Trophoblast cell (in vitro differentiated cells and primary cell): ENCODE measurements around the gene TBL3.
A peak's percentile ranks its signal among the peaks of the same experiment; 100 is the strongest.
"Not testable (repeated sequence)": the region's sequence is repeated elsewhere in the genome, so short reads cannot be mapped to it uniquely, and the experiment has no call there.

Experiments
- DNase-seq, 2 donors: peaks; one replicate each; pipeline ENCODE4 v3.0.0-alpha.2; 2016
- H2AFZ ChIP-seq: 2 replicates; pipeline ENCODE4 v1.6.1; 2013; ENCODE audit warnings: low read length, moderate library complexity, mild to moderate bottlenecking; ENCODE audit not compliant: insufficient read depth, poor library complexity
- H2AK5ac ChIP-seq: 2 replicates; pipeline ENCODE4 v1.6.1; 2013; ENCODE audit warnings: mild to moderate bottlenecking, low read length
- H2BK120ac ChIP-seq: 2 replicates; pipeline ENCODE4 v1.6.1; 2013; ENCODE audit warnings: low read length, mild to moderate bottlenecking, moderate library complexity; ENCODE audit not compliant: insufficient read depth, poor library complexity
- H2BK12ac ChIP-seq: 2 replicates; pipeline ENCODE4 v1.6.1; 2013; ENCODE audit warnings: mild to moderate bottlenecking, low read length, moderate library complexity
- H2BK5ac ChIP-seq: 2 replicates; pipeline ENCODE4 v1.6.1; 2013; ENCODE audit warnings: low read length, low read depth, moderate library complexity, mild to moderate bottlenecking; ENCODE audit not compliant: poor library complexity
- H3K14ac ChIP-seq: 2 replicates; pipeline ENCODE4 v1.6.1; 2013; ENCODE audit warnings: mild to moderate bottlenecking, low read length
- H3K18ac ChIP-seq: 2 replicates; pipeline ENCODE4 v1.6.1; 2013; ENCODE audit warnings: mild to moderate bottlenecking, low read length
- H3K23ac ChIP-seq: 2 replicates; pipeline ENCODE4 v1.6.1; 2013; ENCODE audit warnings: low read length
- H3K27ac ChIP-seq: 2 replicates; pipeline ENCODE4 v1.5.1; 2013; ENCODE audit warnings: low read depth, mild to moderate bottlenecking, inconsistent platforms, low read length, moderate library complexity
- H3K27me3 ChIP-seq: 2 replicates; pipeline ENCODE4 v1.6.1; 2013; ENCODE audit warnings: inconsistent platforms, mild to moderate bottlenecking, low read length, moderate library complexity; ENCODE audit not compliant: insufficient read depth
- H3K36me3 ChIP-seq, 2 experiments: 1 replicate in 1 of 2; 2 replicates in 1 of 2; pipeline ENCODE4 v1.6.1; 2013; ENCODE audit warnings: low read length in 2 of 2, mild to moderate bottlenecking in 2 of 2, moderate library complexity in 1 of 2; ENCODE audit not compliant: insufficient read depth in 2 of 2, control insufficient read depth in 1 of 2
- H3K4ac ChIP-seq: 2 replicates; pipeline ENCODE4 v1.6.1; 2013; ENCODE audit warnings: low read depth, mild to moderate bottlenecking, low read length, moderate library complexity
- H3K4me1 ChIP-seq, 2 experiments: 1 replicate in 1 of 2; 2 replicates in 1 of 2; pipeline ENCODE4 v1.6.1; 2013; ENCODE audit warnings: low read length in 2 of 2, mild to moderate bottlenecking in 2 of 2, moderate library complexity in 1 of 2; ENCODE audit not compliant: insufficient read depth in 2 of 2, control insufficient read depth in 1 of 2
- H3K4me2 ChIP-seq: 2 replicates; pipeline ENCODE4 v1.6.1; 2013; ENCODE audit warnings: inconsistent platforms, mild to moderate bottlenecking, low read length, moderate library complexity
- H3K4me3 ChIP-seq: 2 replicates; pipeline ENCODE4 v1.5.1; 2013; ENCODE audit warnings: mild to moderate bottlenecking, low read depth, low read length, inconsistent platforms
- H3K79me1 ChIP-seq: one replicate; pipeline ENCODE4 v1.6.1; 2013; ENCODE audit warnings: low read length
- H3K79me2 ChIP-seq: 2 replicates; pipeline ENCODE4 v1.6.1; 2013; ENCODE audit warnings: low read length, mild to moderate bottlenecking; ENCODE audit not compliant: control insufficient read depth, insufficient read depth, poor library complexity
- H3K9ac ChIP-seq: 2 replicates; pipeline ENCODE4 v1.6.1; 2013; ENCODE audit warnings: mild to moderate bottlenecking, low read length
- H3K9me3 ChIP-seq: 2 replicates; pipeline ENCODE4 v1.6.1; 2013; ENCODE audit warnings: low read depth, mild to moderate bottlenecking, control low read depth, inconsistent platforms, low read length; ENCODE audit not compliant: insufficient read depth
- H4K12ac ChIP-seq: 2 replicates; pipeline ENCODE4 v1.6.1; 2013; ENCODE audit warnings: low read depth, mild to moderate bottlenecking, low read length, moderate library complexity
- H4K8ac ChIP-seq: 2 replicates; pipeline ENCODE4 v1.6.1; 2013; ENCODE audit warnings: low read depth, mild to moderate bottlenecking, low read length, moderate library complexity
- H4K91ac ChIP-seq: one replicate; pipeline ENCODE4 v1.6.1; 2013; ENCODE audit warnings: low read depth, mild to moderate bottlenecking, low read length, moderate library complexity
- WGBS: extraction: QIAGEN DNeasy Blood & Tissue Kit; methylation state at CpG from one replicate; pipeline ENCODE4 v1.1.7; 2013; ENCODE audit warnings: missing lambda C conversion rate; ENCODE audit not compliant: insufficient read length, insufficient coverage; ENCODE audit errors: extremely low coverage; 5-methylcytosine and 5-hydroxymethylcytosine counted together

TBL3 gene

GRCh38 chr16:2008631-2009163 is 36.8 kb downstream of the TBL3 start:
- no peaks in the 10 kb centered on the region for H3K27me3 ChIP-seq
- no peak overlapping the region for H3K18ac ChIP-seq
- no CpG with 5 or more reads among the region's 23 CpGs for WGBS

DNA sequence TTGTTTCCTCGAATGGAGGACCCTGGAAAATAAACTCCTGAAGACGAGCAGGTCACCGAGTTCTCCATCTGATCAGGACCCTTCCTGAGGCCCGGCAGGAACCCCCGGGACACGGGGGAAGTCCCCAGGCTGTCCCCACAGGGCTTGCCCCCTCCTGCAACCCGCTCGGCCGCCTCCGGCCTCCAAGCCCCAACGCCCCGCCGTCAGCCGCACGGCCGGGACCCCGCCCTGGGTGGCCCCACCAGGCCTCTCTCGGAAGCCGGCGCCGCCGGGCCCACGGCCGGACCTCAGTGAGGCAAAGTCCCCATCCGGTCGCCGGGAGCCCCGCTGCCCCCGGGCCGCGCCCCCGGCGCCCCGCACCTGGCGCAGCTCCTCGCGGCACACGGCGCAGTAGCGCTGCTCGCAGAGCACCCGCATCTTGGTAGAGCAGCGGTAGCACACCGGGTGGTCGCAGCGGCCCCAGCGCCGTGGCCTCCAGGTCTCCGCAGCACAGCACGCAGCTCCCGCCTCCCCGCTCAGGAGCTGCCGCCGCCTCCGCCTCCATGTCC is 37.4 kb downstream of the TBL3 start:
- Histone ChIP-seq H3K9ac (peak overlapping the region; percentile 99), H3K27ac (peak overlapping the region; percentile 22), H3K4me2 (peak overlapping the region; percentile 85), H3K14ac (peak overlapping the region; percentile 88), H2BK5ac (peak overlapping the region; percentile 26), H3K79me2 (peaks cover 13% of the 10 kb centered on the region), H4K91ac (peak overlapping the region; percentile 81), H3K4me1 (peaks cover 9 to 23% of the 10 kb centered on the region in 2 experiments), H3K18ac (peak overlapping the region; percentile 81), H2AFZ (peak overlapping the region; percentile 50), H4K12ac (peak overlapping the region; percentile 73), H2BK12ac (no peak overlapping the region), H3K36me3 (peaks cover 7 to 9% of the 10 kb centered on the region in 2 experiments), H2BK120ac (peak overlapping the region; percentile 52), H3K9me3 (peaks cover 1% of the 10 kb centered on the region), H2AK5ac (peak overlapping the region; percentile 32), H4K8ac (peak overlapping the region; percentile 77), H3K79me1 (peaks cover 7% of the 10 kb centered on the region), H3K4ac (peak overlapping the region; percentile 68), H3K27me3 (no peaks in the 10 kb centered on the region), H3K4me3 (peak overlapping the region; percentile 96), H3K23ac (no peak overlapping the region)
- DNase-seq: peak in 1 of 2 donors; percentile 43
- no CpG with 5 or more reads among the region's 55 CpGs for WGBS

More at GRCh38 chr16:2008631-2009163, 36.8 kb downstream of the TBL3 start:
- Histone ChIP-seq H2BK12ac (no peak overlapping the region), H4K8ac (no peak overlapping the region), H4K91ac (no peak overlapping the region), H3K14ac (no peak overlapping the region), H3K27ac (no peak overlapping the region), H3K4me1 (peaks cover 13 to 26% of the 10 kb centered on the region in 2 experiments), H3K36me3 (peaks cover 7 to 9% of the 10 kb centered on the region in 2 experiments), H4K12ac (no peak overlapping the region), H3K23ac (no peak overlapping the region), H3K4me3 (peak overlapping the region; percentile 96), H3K9me3 (peaks cover 1% of the 10 kb centered on the region), H2BK120ac (no peak overlapping the region), H3K79me2 (peaks cover 13% of the 10 kb centered on the region), H2AFZ (no peak overlapping the region), H2AK5ac (no peak overlapping the region), H3K4ac (peak overlapping the region; percentile 56), H3K4me2 (peak overlapping the region; percentile 85), H2BK5ac (no peak overlapping the region), H3K9ac (peak overlapping the region; percentile 99), H3K79me1 (peaks cover 7% of the 10 kb centered on the region)
- peak in 1 of 2 donors; percentile 52 for DNase-seq

DNA sequence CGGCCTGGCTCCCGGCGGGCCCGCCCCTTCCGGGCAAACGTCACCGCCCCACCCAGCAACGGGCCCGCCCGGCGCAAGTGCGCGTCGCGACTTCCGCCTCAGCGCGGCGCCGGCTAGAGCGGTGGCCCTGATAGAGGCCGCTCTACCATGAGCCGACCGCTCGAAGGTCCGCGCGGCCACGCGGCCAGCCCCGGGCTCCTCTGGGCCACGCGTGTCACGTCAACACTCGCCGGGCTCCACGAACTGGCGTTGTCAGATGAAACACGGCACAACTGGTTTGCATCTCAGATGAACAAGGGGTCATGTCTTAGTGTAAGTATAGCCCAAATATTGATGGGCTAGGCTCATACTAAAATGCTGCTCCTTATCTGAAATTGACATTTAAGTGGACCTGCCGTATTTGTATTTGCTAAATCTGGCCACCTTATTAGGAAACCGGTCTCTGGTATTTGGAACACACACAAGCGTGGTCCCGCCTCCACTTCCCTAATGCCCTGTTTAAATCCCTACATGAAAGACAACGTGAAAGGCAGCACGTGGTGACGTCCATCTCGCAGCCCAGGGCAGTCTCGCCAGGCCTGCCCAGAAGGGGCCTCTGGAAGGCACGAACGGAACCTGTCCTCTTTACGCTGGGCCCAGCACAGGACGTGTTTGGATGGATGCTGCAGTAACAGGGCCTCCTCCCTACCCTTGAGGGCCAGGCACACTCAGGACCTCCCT is 38.1 kb downstream of the TBL3 start, which contains the start of gene ZNF598:
ZNF598 (minus strand) TSS at position 31 of the 720 bp plus-strand sequence.
- Histone ChIP-seq H3K9me3 (peaks cover 1% of the 10 kb centered on the region), H2BK120ac (peak within 1 kb of the TSS; percentile 52), H3K4ac (peak within 1 kb of the TSS; percentile 68), H2AK5ac (peak within 1 kb of the TSS; percentile 88), H3K4me1 (peaks cover 8 to 21% of the 10 kb centered on the region in 2 experiments), H3K14ac (peak within 1 kb of the TSS; percentile 88), H3K27me3 (no peaks in the 10 kb centered on the region), H3K4me2 (peak within 1 kb of the TSS; percentile 85), H4K12ac (peak within 1 kb of the TSS; percentile 90), H4K8ac (peak within 1 kb of the TSS; percentile 89), H3K79me2 (peaks cover 13% of the 10 kb centered on the region), H3K4me3 (peak within 1 kb of the TSS; percentile 96), H3K18ac (peak within 1 kb of the TSS; percentile 81), H3K9ac (peak within 1 kb of the TSS; percentile 99), H3K23ac (no peak within 1 kb of the TSS), H3K27ac (peak within 1 kb of the TSS; percentile 40), H2AFZ (peak within 1 kb of the TSS; percentile 50), H3K36me3 (peaks cover 6 to 9% of the 10 kb centered on the region in 2 experiments), H4K91ac (peak within 1 kb of the TSS; percentile 87), H2BK12ac (no peak within 1 kb of the TSS), H3K79me1 (peaks cover 7% of the 10 kb centered on the region), H2BK5ac (peak within 1 kb of the TSS; percentile 62)
- DNase-seq: peak; percentile 83 to 92
- WGBS: no CpG with 5 or more reads among the region's 52 CpGs

DNA sequence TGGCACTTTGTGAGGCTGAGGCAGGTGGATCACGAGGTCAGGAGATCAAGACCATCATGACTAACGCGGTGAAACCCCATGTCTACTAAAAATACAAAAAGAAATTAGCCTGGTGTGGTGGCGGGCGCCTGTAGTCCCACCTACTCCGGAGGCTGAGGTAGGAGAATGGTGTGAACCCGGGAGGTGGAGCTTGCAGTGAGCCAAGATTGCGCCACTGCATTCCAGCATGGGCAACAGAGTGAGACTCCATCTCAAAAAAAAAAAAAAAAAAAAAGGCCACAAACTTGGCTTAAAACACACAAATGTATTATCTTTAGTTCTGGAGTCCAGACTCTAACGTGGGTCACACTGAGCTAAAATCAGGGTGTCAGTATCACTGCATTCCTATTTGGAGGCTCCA is 39.9 kb downstream of the TBL3 start:
- not testable (repeated sequence) for H3K27me3 ChIP-seq, H2BK5ac ChIP-seq, H4K91ac ChIP-seq, H2BK120ac ChIP-seq, H3K9me3 ChIP-seq, DNase-seq, H3K79me1 ChIP-seq, H3K9ac ChIP-seq, H3K79me2 ChIP-seq, H4K12ac ChIP-seq, H3K4ac ChIP-seq, H3K4me3 ChIP-seq, H3K4me2 ChIP-seq, H3K18ac ChIP-seq, H4K8ac ChIP-seq, H3K23ac ChIP-seq, H3K36me3 ChIP-seq, H3K14ac ChIP-seq, H2AK5ac ChIP-seq, H3K27ac ChIP-seq, H2BK12ac ChIP-seq, H2AFZ ChIP-seq
- WGBS: no CpG with 5 or more reads among the region's 9 CpGs
- peaks cover 8 to 21% of the 10 kb centered on the region in 2 experiments for H3K4me1 ChIP-seq
